Chondrocyte (in vitro differentiated cells): Measurements from ENCODE around the gene PTPN3. TPM values are rescaled to one million over a fixed set of nuclear protein-coding genes. Genes with fewer than 3 reads are reported as not detected.

Source experiments
- DNase-seq: peaks from one replicate; pipeline ENCODE4 v3.0.0; 2021; ENCODE audit warnings: mixed read lengths, low spot score
- H3K27ac Mint-ChIP-seq: one replicate; pipeline ENCODE4 v1.8.0; 2021; ENCODE audit warnings: mild to moderate bottlenecking, moderate library complexity, mixed read lengths; ENCODE audit not compliant: unreplicated experiment
- H3K27me3 Mint-ChIP-seq: 2 replicates; pipeline ENCODE4 v1.8.0; 2021; ENCODE audit warnings: low read depth, mixed read lengths
- H3K36me3 Mint-ChIP-seq: 2 replicates; pipeline ENCODE4 v1.8.0; 2021; ENCODE audit warnings: low read depth, mixed read lengths
- H3K4me1 Mint-ChIP-seq: 2 replicates; pipeline ENCODE4 v1.8.0; 2021; ENCODE audit warnings: low read depth, mild to moderate bottlenecking, mixed read lengths
- H3K4me3 Mint-ChIP-seq: one replicate; pipeline ENCODE4 v1.8.0; 2021; ENCODE audit warnings: mild to moderate bottlenecking, moderate library complexity, mixed read lengths; ENCODE audit not compliant: unreplicated experiment
- H3K9me3 Mint-ChIP-seq: 2 replicates; pipeline ENCODE4 v1.8.0; 2021; ENCODE audit warnings: low read depth, mixed read lengths
- total RNA-seq: library from RNA; stranded (reverse); gene quantifications from 3 replicates; pipeline ENCODE4 v1.2.1, GENCODE V29; 2021
- TF ChIP-seq, protein P1 (sequence below): fragments of 200-600 bp; sonication (generic); IDR thresholded peaks from 2 replicates; pipeline ENCODE4 v1.5.0; 2021; ENCODE audit warnings: antibody characterized with exemption, mild to moderate bottlenecking, moderate library complexity

Gene PTPN3
- total RNA-seq, 1 donor from 2014 or later: 7.2 TPM

DNA sequence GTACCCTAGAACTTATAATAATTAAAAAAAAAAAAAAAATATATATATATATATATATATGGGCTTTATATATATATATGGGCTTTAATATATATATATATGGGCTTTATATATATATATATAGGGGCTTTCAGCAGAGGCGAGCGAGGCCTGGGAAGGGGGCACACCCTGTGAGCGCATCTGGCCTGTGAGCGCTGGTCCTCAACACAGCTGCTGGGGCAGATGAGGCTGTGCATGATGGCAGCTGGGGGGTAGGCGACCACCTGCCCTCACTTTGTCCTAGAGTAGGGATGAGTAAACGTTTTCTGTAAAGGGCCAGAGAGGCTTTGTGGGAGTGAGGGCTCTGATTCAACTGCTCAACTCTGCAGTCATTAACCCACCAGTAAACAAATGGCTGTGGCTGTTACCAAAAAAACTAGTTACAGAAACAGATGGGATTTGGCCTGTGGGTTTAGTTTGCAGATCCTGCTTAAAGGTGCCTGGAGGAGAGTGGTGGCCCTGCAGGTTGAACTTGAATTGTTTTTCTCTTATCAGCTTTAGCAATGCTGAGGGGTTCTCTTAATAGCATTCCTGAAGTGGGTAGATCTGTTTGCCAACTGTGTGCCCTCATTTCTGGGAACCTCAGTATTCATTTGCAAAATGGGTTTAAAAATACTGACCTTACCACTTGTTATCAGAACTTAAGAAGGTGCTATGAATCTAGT, 89.2 kb downstream of the PTPN3 start:
- no peaks in the 10 kb centered on the region for H3K27me3 Mint-ChIP-seq
- no peak for DNase-seq
- peaks cover 24% of the 10 kb centered on the region for H3K36me3 Mint-ChIP-seq
- H3K9me3 Mint-ChIP-seq: no peaks in the 10 kb centered on the region
- TF ChIP-seq, protein P1, sequence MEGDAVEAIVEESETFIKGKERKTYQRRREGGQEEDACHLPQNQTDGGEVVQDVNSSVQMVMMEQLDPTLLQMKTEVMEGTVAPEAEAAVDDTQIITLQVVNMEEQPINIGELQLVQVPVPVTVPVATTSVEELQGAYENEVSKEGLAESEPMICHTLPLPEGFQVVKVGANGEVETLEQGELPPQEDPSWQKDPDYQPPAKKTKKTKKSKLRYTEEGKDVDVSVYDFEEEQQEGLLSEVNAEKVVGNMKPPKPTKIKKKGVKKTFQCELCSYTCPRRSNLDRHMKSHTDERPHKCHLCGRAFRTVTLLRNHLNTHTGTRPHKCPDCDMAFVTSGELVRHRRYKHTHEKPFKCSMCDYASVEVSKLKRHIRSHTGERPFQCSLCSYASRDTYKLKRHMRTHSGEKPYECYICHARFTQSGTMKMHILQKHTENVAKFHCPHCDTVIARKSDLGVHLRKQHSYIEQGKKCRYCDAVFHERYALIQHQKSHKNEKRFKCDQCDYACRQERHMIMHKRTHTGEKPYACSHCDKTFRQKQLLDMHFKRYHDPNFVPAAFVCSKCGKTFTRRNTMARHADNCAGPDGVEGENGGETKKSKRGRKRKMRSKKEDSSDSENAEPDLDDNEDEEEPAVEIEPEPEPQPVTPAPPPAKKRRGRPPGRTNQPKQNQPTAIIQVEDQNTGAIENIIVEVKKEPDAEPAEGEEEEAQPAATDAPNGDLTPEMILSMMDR: no peak
- H3K27ac Mint-ChIP-seq: no peak overlapping the region
- peaks cover 7% of the 10 kb centered on the region for H3K4me1 Mint-ChIP-seq
- H3K4me3 Mint-ChIP-seq: no peak overlapping the region

DNA sequence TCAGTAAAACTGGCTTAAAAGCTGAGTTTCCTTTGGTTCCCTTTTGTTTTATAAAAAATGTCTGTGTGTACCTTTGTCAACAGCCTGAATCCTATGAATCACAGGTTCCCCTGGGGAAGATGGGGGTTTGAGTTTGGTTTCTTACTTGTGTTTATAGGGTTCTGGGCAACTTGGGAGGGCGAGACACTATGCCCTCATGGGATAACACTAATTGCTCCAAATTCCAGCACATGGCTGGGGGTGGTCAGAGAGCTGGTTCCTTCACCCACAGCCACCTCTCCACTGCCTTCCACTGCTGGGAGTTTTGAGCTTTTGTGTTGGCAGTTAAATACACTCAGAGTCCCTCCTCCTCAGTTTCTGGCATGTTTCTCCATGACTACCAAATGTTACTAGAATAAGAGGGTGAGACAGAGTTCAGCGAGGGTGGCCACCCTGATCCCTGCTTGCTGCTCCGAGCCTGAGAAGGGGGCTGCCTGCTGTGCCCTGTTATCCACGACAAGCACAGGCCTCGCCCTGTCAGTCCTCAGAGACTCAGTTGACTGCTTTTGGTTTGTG, 94.3 kb downstream of the PTPN3 start:
- no peak for DNase-seq

DNA sequence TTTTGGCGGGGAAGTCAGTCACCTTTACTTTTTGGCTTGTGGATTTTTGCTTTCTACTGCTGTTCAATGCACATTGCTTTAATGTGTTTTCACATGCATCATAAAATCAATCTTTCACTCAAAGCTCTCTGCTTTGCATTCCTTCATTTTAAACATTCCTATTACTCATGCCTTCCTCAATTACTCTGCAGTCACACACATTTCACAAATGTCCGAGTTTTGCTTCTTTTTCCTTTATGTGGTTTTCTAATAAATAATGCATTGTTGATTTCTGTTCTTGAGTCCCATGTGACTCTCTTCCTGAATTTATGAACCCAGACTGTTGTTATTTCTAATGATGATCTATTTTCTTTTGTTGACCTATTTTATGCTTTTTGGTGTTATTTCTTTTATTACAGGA, 95.0 kb downstream of the PTPN3 start:
- Mint-ChIP-seq H3K4me1 (peaks cover 16% of the 10 kb centered on the region), H3K36me3 (peaks cover 21% of the 10 kb centered on the region), H3K27me3 (no peaks in the 10 kb centered on the region), H3K4me3 (no peak overlapping the region), H3K9me3 (no peaks in the 10 kb centered on the region), H3K27ac (peak overlapping the region; percentile 27)
- TF ChIP-seq, protein P1: no peak
- DNase-seq: no peak

More for the DNA sequence above, 94.3 kb downstream of the PTPN3 start:
- Mint-ChIP-seq H3K4me3 (no peak overlapping the region), H3K36me3 (peaks cover 18% of the 10 kb centered on the region), H3K27ac (peak overlapping the region; percentile 22), H3K27me3 (no peaks in the 10 kb centered on the region), H3K9me3 (no peaks in the 10 kb centered on the region), H3K4me1 (peaks cover 16% of the 10 kb centered on the region)
- TF ChIP-seq, protein P1: no peak

DNA sequence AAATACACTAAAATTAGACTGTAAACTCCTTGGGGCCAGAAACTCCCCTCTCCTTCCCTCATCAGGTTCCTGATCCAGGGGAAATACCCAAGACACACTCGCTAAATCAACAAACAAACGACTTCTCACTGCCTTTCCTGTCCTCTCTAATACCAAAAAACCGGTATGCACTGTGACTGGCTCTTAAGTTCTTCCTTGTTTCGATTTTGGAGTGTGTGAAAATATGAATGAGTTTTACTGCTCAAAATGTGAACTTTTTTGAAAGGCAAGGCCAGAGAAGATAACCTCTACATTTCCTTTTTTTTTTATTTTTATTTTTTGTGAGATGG, 96.2 kb downstream of the PTPN3 start:
- peaks cover 14% of the 10 kb centered on the region for H3K36me3 Mint-ChIP-seq

DNA sequence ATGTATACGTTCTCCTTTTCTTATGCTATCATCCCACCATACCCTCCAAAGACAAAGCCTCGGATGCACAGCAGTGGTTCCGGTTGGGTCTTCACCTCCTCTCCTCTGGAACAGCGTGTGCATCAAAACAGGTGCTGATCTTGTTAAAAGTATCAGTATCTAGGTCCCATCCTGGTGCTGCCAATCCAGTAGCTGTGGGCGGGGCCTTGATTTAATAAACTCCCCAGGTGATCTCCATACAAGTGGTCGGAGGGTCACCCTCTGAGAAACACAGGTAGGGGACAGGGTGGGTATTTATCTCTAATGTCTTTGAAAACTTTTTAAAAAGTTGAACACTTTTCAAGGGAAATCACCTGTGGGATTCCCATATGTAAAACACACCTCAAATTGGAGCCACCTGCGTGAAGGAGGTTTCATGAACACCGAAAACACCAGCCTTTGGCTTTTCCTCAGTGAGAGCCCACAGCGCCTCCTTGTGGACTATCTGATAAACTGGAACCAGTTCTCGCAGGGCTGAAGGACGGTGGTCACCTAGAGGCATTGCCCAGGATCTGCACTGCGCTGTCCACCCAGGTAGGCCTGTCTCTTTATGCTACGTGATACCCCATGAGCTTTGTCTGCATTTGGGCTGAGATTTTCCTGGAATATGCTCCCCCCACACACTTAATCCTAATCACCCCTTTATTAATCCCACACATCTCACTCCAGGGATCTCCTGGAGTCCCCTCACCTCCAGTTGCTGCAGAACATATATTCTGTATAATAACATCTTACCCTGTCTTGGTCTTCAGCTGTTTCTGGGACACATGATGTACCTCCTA, 96.7 kb downstream of the PTPN3 start:
- H3K27me3 Mint-ChIP-seq: no peaks in the 10 kb centered on the region
- DNase-seq: no peak

More for the DNA sequence above, 96.2 kb downstream of the PTPN3 start:
- H3K27ac Mint-ChIP-seq: no peak overlapping the region
- TF ChIP-seq, protein P1: no peak
- DNase-seq: no peak
- H3K4me3 Mint-ChIP-seq: no peak overlapping the region
- no peaks in the 10 kb centered on the region for H3K27me3 Mint-ChIP-seq
- H3K4me1 Mint-ChIP-seq: peaks cover 16% of the 10 kb centered on the region
- H3K9me3 Mint-ChIP-seq: no peaks in the 10 kb centered on the region

More for the DNA sequence above, 96.7 kb downstream of the PTPN3 start:
- Mint-ChIP-seq H3K27ac (no peak overlapping the region), H3K4me1 (peaks cover 16% of the 10 kb centered on the region), H3K4me3 (no peak overlapping the region), H3K9me3 (no peaks in the 10 kb centered on the region), H3K36me3 (peaks cover 13% of the 10 kb centered on the region)
- TF ChIP-seq, protein P1: peak; percentile 87
